Activated gamma-delta T cell (primary cell): ENCODE measurements around the gene CSMD2.

Source experiments
- DNase-seq: peaks from one replicate; lab custom pipeline; 2025; lab: John Stamatoyannopoulos, UW

The CSMD2 gene

DNA sequence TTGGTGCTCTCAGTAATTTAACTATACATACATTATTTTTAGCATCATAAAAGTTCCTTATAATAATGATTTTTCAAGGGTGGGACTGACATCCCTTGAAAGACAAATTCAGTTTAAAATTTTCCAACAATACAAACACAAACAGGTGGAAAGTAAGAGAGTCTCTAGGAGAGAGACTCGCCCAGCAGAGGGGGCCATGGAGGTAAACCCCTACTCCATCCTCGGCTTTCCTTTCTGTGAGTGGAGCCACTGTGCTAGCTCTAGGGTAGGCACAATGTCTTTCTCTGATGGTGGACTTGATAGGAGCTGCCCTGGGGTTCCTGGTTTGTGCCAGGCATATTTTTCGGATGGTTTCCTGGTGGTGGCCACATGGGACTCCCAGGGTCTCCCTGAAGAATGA is 8.3 kb downstream of the CSMD2 start:
- DNase-seq = no peak

DNA sequence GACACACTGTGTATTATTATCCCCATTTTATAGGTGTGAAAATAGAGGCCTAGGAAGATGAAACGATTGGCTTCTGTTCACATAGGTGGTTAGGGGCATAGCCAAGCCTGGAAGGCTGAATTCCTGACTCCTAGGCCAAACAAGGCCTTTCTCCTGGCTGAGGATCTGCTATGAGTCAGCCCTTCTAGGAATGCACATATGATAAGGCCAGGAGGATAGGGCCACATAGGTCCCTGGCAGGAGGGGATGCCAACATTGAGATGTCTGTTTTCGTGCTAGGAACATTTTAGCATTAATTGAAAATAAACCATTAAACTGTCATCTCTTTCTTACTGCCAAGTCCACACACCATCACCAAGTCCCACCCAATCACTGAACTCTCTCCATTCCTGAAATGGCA is 9.2 kb downstream of the CSMD2 start:
- no peak for DNase-seq

DNA sequence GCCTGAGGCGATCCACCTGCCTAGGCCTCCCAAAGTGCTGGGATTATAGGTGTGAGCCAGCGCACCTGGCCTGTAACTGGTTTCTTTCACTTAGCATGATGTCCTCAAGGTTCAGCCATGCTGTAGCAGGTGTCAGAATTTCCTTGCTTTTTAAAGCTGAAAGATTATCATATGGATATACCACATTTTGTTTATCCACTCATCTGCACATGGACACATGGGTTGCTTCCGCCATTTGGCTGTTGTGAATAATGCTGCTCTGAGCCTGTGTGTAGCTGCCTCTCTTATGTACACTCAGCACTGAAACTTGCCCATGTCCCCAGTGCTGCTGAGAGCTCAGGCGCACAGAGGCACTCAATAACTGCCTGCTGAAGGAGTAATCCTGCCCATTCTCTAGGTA is 11.8 kb downstream of the CSMD2 start:
- DNase-seq = no peak

DNA sequence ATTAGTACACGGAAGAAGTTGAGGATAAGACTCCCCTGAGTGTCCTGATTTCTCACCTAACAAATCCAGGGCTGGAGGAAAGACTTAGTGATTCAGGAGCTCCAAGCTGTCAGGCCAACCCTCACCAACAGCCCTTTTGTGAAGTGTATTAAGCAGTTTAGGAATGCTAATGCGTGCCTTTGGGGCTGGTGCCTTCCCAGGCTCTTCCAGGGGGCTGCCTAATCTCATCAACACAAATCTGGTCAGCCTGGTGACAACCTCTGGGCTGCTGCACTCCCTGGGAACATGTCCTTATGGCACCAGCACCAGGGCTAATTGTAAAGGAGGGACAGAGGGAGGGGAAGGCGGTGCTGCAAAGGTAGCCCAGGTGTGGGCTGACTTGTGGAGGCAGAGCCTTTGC is 15.5 kb downstream of the CSMD2 start:
- no peak for DNase-seq

DNA sequence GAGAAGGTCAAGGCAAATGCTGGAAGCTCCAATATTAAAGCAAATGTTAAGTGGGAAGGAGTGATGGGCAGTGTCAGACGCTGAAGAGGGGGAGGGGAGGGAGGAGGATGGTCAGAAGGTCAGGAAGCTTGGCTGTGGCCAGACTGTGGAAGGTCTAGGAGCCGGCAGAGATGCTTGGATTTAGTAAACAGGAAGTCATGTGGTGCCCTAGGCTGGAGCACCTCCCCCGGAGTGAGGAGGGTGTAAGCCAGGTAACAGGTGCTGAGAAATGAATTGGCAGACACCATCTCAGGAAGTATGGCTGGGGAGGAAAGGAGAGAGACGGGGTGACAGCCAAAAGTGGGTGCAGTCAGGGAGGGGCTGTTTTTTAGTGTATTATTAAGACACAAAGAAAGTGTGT is 17.7 kb downstream of the CSMD2 start:
- DNase-seq = no peak

DNA sequence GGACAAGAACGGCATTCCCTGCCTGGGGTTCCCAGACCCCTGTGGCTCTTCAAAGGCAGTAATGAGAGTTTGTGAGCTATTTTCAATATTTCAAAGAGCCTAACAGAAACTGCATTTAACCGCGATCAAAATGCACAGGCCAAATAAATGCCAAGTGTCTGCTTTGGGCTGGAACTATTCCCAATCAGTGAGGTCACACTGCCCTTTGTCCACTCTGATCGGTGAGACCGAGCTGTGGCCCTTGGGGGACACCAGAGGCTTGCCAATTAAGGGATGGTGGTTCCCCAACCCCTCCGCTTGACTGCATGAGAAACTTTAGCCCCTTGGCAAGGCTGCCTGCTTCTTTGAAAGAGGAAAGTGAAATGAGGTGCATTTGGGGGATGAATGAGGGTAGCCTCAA is 20.3 kb downstream of the CSMD2 start:
- DNase-seq = no peak

DNA sequence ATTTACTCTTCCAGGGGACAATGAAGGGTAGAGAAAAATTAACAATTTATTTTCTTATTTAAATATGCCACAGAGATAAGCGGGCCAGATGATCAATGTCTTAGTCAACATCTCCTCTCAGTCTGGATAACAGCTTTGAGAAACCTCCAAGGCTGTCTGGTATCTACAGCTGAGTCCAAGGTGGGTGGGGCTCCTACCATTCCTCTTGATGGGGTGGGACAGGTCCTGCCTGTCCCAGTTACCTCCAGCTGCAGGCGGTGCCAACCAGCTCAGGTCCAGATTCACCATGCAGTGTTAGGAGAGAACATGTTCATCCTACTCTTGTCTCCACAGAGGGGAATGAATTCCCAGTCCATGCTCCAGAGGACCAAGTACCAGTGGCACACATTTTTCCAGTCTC is 21.1 kb downstream of the CSMD2 start:
- no peak for DNase-seq

DNA sequence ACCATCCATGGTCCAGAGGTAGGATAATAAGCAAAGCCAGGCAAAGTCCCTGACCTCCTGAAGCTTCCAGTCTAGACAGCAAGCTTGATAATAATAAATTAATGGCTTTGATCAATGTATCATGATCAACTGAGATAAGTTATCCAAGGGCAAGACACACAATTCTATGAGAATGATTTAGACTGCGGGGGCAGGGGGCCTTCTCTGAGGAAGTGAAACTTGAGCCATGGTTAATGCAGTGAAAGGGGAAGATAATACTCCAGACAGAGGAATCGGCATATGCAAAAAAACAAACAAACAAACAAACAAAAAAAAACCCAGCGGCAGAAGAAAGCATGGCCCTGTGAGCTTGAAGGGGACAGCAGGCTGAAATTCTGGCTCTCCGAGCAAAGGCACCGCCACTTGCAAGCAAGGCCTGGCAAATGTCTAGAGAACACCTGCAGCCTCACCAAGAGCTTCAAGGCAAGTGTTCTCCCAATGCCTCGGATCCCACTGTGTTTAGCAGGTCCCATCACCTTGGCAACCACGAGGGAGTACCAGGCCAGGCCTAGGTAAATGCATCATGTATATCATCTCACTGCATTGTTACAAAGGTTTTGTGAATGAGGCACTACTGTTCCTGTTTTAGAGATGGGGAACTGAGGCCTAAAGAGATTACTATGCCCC is 24.9 kb downstream of the CSMD2 start:
- no peak for DNase-seq

DNA sequence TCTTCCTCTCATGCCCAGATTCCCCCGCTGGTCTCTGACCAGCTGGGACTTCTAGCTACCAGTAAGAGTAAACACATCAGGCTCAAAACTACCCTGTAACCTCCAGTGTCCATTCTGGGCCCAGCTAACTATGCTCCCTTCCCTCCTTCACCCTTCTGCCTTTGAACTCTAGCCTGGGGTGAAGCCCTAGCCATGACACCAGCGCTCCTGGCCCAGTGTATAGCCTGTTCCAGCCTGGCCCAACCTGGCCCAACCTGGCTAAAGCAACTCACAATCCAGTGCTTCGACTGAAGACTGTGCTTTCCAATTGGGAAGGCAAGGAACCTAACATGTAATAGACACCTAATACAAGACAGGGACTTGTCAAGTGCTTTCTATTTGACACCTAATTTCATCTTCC is 27.6 kb downstream of the CSMD2 start:
- DNase-seq = no peak

DNA sequence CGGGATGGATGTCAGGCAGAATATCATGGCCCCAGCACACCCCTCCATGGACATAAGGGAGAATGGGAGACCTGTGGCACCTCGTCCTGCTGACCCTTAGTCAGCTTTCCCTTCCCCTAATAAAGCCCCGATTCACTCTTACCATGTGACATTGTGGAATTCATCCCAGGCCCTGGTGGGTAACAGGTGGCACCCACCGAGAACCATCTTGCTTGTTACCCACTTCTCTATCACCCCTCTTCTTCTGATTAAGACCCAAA is 32.9 kb downstream of the CSMD2 start:
- DNase-seq = no peak

DNA sequence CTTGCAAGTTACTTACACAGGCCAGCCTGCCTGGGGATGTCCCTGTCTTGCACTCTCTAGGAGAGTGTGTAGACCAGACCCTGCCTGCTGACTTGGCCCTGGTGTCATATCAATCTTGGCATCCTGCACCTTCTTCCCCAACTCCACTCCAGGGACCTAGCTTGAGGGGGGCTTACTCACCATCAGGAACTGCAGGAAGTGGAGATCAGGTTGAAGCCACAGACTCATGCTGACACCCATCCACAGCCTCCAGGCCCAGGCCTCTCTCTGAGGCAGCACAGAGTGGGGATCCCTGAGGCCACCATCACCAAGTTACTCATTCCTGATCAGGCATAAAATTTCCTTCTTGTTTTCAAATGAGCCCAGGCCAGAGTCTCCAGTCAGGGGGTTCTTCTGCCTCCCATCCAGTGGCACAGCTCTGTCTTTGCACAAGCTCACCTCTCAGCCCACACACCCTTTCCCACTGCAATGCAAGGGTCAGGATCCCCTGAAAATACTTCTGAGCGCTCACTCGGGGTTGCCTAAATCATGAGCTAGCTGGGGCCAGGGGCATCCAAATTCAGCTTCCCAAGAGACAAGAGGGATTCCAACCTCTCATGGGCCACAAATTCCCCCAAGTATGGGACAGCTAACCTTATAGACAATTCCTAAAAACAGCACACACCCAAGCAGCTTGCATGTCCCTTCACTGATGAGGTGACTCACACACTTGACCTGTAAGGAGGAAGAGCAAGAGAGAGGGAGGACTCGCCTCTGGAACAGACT is 33.5 kb downstream of the CSMD2 start:
- DNase-seq = no peak

DNA sequence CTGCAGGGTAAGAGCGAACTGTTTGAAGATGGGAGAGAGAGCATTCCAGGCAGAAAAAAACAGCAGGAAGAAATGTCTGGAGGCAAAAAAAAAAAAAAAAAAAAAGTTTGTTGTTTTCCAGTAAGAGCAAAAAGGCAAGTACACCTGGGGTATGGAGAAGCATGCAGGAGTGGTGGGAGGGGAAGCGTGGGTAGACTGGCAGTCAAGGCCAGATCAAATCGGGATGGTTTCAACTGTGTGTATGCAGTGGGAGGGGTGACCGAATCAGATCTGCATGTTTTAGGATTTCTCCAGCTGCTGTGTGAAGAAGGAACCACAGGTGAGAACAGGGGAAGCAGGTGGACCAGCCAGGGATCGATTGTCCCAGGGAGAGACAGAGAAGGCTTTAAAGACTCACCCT is 34.7 kb downstream of the CSMD2 start:
- no peak for DNase-seq

DNA sequence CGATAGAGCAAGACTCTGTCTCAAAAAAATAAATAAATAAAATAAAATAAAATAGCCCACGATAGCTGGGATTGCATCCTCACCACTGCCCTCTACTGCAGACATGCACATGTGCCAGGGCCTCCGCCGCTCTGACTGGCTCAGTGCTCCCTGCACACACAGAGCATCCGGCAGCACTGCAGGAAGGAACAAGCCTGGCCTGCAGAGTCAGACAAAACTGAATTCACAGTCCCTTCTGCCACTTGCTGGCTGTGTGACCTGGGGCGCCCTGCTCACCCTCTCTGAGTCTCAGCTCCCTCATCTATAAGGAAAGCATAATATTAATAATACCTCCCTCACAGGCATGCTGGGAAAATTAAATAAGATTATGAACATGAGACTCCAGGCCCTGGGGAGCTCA is 35.4 kb downstream of the CSMD2 start:
- no peak for DNase-seq

DNA sequence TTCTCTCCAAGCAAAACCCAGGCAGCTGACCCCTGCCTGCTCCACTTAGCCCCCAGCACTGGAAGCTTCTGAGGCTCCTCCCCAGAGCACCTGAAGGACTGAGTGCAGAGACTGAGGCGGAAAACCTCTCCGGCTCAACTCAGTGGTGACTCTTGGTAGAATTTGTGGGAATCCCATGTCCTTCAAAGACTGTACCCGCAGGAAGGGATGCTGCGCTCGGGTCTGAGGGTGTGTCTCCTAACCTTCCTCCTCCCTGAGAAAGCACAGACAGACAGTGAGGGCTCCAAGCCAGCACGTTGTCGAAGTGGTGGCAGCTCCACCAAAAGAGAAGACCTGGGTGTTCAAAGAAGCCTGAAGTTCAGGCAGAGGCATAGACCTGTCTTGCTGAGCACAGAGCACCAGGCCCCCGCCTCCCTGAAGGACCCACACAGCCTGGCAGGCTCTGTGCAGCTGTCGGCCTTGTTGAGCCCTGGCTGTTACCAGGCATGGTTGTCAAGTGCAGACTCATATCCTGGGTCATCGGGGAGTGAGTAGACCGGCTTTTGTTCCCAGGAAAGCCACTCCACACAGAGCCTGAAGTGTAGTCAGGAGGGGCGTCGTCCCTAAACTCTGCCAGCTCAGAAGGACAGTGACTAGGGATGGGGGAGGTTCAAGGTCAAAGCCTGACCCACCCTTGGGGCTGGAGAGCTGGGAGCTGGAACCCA is 36.7 kb downstream of the CSMD2 start:
- DNase-seq = no peak

DNA sequence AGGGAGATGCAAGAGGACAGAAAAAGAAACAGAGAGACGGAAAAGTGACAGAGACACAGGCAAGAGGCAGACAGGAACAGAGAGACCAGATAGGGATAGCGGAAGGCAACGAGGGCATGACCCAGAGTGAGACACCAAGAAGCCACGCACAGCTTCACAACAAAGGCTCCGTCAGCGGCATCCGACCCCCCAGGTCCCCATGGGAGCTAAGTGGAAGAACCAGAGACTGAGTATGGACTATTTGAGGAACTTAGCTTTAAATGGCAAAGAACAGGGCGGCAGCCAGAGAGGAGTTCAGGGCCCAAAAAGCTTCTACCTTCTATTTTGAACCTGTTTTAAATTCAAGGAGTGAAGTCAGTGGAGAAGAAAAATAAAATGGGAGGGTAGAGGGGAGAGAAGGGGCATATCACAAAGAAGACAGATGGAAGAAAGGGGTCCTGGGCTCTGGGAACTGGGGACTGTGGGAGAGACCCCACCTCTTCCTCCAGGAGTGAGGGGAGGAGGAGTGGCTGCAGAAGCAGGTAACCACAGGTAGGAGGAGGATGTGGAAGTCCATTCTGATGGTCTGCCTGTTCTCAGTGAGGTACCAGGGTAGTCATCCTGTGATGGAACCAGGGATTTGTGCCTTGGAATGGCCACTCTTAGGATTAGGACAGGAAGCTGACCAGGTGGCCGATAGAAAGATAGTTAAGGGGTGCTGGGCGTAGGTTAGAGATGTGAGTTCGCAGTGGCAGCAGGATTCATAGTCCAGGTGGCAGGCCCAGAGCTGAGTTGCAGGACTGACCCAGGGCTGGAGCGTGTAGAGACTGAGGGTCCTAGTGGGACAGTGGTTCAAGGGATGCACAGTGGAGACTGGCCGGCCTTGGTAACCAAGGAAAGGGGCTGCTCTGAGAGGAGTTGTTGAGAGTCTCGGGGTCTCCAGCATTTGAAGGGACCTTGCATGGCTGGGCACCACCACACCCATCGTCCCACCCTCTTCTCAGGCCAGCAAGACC is 37.7 kb downstream of the CSMD2 start:
- no peak for DNase-seq

DNA sequence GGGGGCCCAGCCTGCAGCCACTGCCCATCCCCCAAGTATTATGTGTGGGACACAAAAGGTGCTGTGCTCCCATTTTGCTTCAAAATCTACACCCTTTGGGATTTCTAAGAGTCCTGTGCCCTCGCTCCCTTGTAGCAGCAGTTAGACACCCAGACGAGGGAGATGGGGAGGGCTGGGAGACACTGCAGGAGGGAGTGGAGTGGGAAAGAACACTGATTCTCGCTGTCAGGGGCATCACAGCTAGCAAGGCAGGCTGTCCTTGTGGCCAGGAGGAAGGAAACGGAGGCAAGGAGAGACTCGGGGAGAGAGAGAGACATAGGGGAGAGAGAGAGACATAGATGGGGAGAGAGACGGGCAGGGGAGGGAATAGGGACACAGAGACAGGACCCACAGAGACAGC is 38.5 kb downstream of the CSMD2 start:
- no peak for DNase-seq

DNA sequence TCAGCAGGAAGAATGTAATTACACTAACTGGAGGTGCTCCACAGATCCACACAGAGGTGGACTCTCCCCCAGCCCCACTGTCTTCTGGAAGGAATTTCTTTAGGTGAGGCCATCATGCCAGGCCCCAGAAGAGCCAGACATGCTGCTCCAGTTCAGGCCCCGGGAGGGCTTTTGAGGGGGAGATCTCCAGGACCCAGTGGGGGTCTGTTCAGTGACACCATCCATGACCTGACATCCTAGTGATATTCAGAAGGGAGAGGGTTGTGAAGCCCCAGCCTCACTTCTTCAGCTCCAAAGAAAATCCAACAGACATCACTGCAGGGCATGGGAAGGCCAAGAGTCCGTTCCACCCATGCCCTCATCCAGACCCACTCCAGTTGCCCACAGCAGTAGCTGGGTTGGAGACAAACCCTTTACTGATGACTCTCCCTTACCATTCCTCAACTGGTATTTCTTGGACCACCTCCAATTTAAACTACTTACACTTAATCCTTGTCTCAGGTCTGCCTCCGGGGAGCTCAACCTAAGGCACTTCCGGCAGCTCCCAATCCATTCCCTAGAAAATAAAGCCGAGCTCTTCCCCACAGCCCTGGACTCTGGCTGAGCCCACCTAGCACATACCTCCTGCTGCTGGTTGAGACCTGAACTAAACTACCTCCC is 39.2 kb downstream of the CSMD2 start:
- DNase-seq = no peak

DNA sequence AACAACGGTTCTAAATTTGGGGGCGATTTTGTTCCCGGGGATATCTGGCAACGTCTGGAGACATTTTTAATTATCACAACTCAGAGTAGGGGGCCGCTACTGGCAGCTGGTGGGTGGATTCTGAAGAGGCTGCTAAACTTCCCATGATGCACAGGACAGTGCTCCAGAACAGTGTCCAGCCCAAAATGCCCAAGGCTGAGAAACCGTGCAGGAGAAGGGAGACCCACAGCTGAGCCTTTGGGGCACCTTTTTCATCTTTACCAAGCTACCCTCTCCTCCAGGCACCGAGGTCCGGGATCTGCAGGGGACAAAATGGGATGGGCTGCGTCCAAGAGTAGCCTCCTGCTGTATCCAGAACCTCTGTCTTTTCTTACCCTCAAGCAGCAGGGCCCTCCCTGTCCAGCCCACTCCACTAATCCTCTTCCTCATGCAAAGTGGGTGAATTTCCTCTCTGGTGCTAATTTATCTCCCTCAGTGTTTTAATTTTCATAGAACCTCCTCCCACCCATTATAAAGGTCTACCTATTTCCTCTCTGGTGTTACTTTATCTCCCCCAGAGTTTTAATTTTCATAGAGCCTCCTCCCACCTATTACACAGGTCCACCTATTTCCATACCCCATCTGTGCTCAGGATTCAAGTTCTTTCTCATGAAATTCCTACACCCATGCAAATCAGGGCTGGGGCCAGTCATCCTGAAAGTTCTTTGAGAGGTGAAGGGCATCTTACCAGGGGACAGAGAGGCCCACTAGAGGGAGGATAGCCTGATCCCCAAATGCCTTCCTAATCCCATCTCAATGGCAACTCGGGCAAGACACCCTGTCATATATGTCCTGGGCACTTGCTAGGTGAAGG is 42.7 kb downstream of the CSMD2 start:
- DNase-seq = no peak

DNA sequence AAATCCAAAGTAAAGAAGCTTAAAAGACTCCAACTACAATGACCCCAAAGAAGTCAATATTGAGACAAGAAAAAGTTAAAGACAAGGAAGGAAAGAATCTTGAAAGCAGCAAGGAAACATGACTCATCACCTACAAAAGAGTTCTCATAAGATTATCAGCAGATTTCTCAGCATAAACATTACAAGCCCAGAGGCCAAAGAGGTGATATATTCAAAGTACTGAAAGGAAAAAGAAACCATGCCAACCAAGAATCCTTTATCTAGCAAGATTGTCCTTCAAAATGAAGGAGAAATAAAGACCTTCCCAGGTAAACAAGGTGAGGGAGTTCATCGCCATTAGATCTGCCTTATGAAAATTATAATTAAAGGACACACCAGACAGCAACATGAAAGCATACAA is 49.8 kb downstream of the CSMD2 start:
- DNase-seq = no peak

DNA sequence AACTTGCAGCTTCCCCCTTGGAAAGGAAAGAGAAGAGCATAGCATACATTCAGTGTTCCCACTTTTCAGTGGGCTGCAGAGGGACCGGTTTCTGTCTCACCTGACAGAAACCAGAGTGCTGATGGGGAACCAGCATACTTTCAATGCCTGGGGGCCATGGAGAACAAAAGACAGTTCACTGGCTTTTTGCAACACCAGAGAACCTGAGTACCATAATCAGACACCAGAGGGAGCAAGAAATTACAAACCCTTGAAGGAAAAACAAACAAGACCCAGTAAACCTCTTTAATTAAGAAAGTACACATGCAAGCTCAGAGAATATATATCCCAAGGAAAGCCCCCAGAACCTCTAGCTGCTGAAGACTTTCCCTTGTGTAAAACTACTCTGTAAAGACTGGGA is 51.1 kb downstream of the CSMD2 start:
- DNase-seq = no peak

DNA sequence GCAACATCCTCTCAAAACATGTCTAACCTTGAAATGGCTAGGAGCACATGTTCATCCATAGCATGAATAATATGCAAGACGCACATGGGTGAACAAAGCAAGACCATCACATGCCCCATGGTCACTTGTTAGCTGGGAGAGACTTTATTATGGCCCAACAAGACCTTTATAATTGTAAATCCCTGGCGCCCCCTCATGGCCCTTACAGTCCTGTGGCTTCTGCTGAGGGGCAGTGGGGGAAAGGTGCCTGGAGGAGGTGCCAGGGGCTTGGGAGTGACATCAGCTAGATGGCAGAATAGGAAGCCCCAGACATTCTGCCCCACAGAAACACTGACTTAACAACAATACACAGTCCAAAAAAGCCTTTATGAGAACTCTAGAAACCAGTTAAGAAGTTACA is 51.7 kb downstream of the CSMD2 start:
- no peak for DNase-seq
